Ishikawa (cell line): ENCODE data around the gene PRR35.

Experiments used
- CEBPB ChIP-seq: IDR thresholded peaks from 2 replicates; pipeline ENCODE4 v1.6.1; 2012
- EP300 ChIP-seq: IDR thresholded peaks from 2 replicates; pipeline ENCODE4 v1.6.1; 2012; ENCODE audit warnings: borderline replicate concordance
- FOXM1 ChIP-seq: IDR thresholded peaks from 2 replicates; pipeline ENCODE4 v1.6.1; 2012; ENCODE audit warnings: low read depth, borderline replicate concordance
- NFIC ChIP-seq: IDR thresholded peaks from 2 replicates; pipeline ENCODE4 v1.6.1; 2012
- RAD21 ChIP-seq: IDR thresholded peaks from 2 replicates; pipeline ENCODE4 v1.6.1; 2012; ENCODE audit warnings: low read depth
- TAF1 ChIP-seq: IDR thresholded peaks from 2 replicates; pipeline ENCODE4 v1.6.1; 2012; ENCODE audit warnings: low read depth, mild to moderate bottlenecking
- TCF12 ChIP-seq: IDR thresholded peaks from 2 replicates; pipeline ENCODE4 v1.6.1; 2012; ENCODE audit warnings: low read depth
- YY1 ChIP-seq: IDR thresholded peaks from 2 replicates; pipeline ENCODE4 v1.6.1; 2012; ENCODE audit warnings: low read depth
- TF ChIP-seq, protein P1 (sequence below): IDR thresholded peaks from 2 replicates; pipeline ENCODE4 v1.6.1; 2012
- TF ChIP-seq, protein P2 (sequence below): IDR thresholded peaks from 2 replicates; pipeline ENCODE4 v1.6.1; 2012; ENCODE audit warnings: low read depth, mild to moderate bottlenecking

DNA sequence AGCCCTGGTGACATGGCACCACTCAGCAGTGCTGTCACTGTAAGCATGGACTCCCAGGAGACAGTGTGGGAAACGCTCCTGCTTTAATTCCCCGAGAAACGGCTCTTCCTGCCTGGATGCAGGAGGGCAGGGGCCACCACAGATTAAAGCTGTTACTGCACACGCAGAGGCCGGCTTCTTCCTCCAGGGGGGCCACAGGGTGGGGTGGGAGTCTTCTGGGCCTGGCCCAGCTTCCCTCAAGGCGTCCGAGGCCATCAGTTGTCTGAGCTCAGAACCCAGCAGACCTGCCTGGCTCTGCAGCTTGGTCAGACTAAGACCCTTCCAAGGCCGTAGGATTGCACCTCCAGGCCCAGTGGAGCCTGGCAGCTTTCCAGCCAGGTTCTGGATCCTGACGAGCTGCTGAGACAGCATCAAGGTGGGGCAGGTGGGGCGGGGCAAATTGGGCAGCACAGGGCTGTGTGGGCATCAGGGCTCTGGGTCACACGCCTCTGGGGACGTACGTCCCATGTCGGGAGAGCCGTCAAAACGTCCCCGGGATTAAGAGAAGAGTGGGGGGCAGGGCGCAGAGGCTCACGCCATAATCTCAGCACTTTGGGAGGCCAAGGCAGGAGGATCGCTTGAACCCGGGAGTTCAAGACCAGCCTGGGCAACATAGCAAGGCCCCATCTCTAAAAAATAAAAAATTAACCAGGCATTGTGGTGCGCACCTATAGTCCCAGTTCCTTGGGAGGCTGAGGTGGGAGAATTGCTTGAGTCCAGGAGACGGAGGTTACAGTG, 37.7 kb upstream of the PRR35 start:
- TF ChIP-seq TCF12 = no peak
- TF ChIP-seq, protein P1, sequence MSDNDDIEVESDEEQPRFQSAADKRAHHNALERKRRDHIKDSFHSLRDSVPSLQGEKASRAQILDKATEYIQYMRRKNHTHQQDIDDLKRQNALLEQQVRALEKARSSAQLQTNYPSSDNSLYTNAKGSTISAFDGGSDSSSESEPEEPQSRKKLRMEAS = no peak
- no peak for TF ChIP-seq FOXM1
- TF ChIP-seq CEBPB = no peak
- no peak for TF ChIP-seq YY1
- TF ChIP-seq RAD21 = no peak
- no peak for TF ChIP-seq EP300
- no peak for TF ChIP-seq TAF1
- TF ChIP-seq NFIC = no peak
- TF ChIP-seq, protein P2, sequence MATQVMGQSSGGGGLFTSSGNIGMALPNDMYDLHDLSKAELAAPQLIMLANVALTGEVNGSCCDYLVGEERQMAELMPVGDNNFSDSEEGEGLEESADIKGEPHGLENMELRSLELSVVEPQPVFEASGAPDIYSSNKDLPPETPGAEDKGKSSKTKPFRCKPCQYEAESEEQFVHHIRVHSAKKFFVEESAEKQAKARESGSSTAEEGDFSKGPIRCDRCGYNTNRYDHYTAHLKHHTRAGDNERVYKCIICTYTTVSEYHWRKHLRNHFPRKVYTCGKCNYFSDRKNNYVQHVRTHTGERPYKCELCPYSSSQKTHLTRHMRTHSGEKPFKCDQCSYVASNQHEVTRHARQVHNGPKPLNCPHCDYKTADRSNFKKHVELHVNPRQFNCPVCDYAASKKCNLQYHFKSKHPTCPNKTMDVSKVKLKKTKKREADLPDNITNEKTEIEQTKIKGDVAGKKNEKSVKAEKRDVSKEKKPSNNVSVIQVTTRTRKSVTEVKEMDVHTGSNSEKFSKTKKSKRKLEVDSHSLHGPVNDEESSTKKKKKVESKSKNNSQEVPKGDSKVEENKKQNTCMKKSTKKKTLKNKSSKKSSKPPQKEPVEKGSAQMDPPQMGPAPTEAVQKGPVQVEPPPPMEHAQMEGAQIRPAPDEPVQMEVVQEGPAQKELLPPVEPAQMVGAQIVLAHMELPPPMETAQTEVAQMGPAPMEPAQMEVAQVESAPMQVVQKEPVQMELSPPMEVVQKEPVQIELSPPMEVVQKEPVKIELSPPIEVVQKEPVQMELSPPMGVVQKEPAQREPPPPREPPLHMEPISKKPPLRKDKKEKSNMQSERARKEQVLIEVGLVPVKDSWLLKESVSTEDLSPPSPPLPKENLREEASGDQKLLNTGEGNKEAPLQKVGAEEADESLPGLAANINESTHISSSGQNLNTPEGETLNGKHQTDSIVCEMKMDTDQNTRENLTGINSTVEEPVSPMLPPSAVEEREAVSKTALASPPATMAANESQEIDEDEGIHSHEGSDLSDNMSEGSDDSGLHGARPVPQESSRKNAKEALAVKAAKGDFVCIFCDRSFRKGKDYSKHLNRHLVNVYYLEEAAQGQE = no peak
